Ovary (tissue), 3 donors: ENCODE data around the gene CEP162.

Source experiments
- CTCF ChIP-seq, 3 donors: fragments of 450-650 bp in 2 of 3; fragments of 200-600 bp in 1 of 3; IDR thresholded peaks; one replicate each; pipeline versions ENCODE4 v1.5.1 to v1.8.0; 2016 to 2022; ENCODE audit warnings: antibody characterized with exemption in 3 of 3, mild to moderate bottlenecking in 1 of 3
- EP300 ChIP-seq: sonication (generic); formaldehyde crosslinking; IDR thresholded peaks from one replicate; pipeline ENCODE4 v1.6.1; 2017; ENCODE audit warnings: antibody characterized with exemption
- POLR2A ChIP-seq: fragments of 450-650 bp; IDR thresholded peaks from one replicate; pipeline ENCODE4 v1.6.1; 2017; ENCODE audit warnings: antibody characterized with exemption, mild to moderate bottlenecking, moderate library complexity
- donor health status: DM: no; HTN: no; CAD: no.

DNA sequence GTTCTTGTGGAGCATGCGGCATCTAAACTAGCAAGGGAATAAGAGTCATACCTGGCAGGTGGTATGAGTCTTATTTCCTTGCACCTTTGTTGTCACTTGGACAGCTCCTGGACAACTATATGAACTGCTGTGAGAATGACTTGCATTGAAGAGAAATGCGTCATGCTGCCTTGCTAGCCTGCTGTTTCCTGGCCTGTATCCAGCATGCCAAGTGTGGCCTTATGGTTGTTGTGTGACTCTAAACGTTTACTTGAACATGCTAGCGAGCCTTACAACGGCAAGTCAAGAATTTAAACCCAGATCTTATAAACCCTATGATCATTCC, 90.4 kb downstream of the CEP162 start:
- TF ChIP-seq CTCF (IDR thresholded peaks at IDR 0.05) (no peak), EP300 (no peak), POLR2A (no peak)
